Tibial nerve (tissue), 4 donors: ENCODE results near the gene MMP25. TPM values are rescaled to one million over a fixed set of nuclear protein-coding genes. Genes with fewer than 3 reads are reported as not detected.

Source experiments
- DNase-seq, 2 donors: peaks; one replicate each; pipeline ENCODE4 v3.0.0-alpha.2; 2019; ENCODE audit warnings: low spot score in 2 of 2
- H3K27ac ChIP-seq, 4 donors: fragments of 200-600 bp; sonication (generic) in 3 of 4; one replicate each; pipeline ENCODE4 v1.5.1; 2017 to 2019; ENCODE audit warnings: mild to moderate bottlenecking in 1 of 4
- H3K27me3 ChIP-seq, 2 donors: fragments of 200-600 bp; sonication (generic) in 1 of 2; one replicate each; pipeline versions ENCODE4 v1.5.1 to v1.6.0; 2017 to 2019
- H3K36me3 ChIP-seq, 3 donors: fragments of 200-600 bp; sonication (generic); one replicate each; pipeline ENCODE4 v1.5.1; 2018 to 2019
- H3K4me1 ChIP-seq, 4 donors: fragments of 200-600 bp; sonication (generic) in 3 of 4; one replicate each; pipeline ENCODE4 v1.5.1; 2017 to 2019
- H3K4me3 ChIP-seq, 4 donors: fragments of 200-600 bp; sonication (generic) in 3 of 4; one replicate each; pipeline ENCODE4 v1.5.1; 2017 to 2019; ENCODE audit warnings: mild to moderate bottlenecking in 1 of 4, moderate library complexity in 1 of 4
- H3K9me3 ChIP-seq, 4 donors: fragments of 200-600 bp; sonication (generic) in 3 of 4; one replicate each; pipeline ENCODE4 v1.5.1; 2017 to 2019
- CTCF ChIP-seq, 5 experiments: fragments of 200-600 bp in 3 of 5; fragments of 450-650 bp in 2 of 5; sonication (generic) in 3 of 5; IDR thresholded peaks; one replicate each; pipeline ENCODE4 v1.5.1; 2016 to 2019; ENCODE audit warnings: antibody characterized with exemption in 5 of 5, mild to moderate bottlenecking in 3 of 5, moderate library complexity in 2 of 5
- EP300 ChIP-seq, 2 donors: sonication (generic); formaldehyde crosslinking; IDR thresholded peaks; one replicate each; pipeline ENCODE4 v1.6.1; 2017; ENCODE audit warnings: antibody characterized with exemption in 2 of 2, mild to moderate bottlenecking in 1 of 2
- POLR2A ChIP-seq, 2 donors: fragments of 450-650 bp; IDR thresholded peaks; one replicate each; pipeline ENCODE4 v1.6.1; 2017; ENCODE audit warnings: antibody characterized with exemption in 2 of 2, mild to moderate bottlenecking in 2 of 2, moderate library complexity in 2 of 2
- WGBS, 2 donors: methylation state at CpG; one replicate each; pipeline ENCODE4 v1.1.5; 2018; 5-methylcytosine and 5-hydroxymethylcytosine counted together
- total RNA-seq, 4 donors: library from RNA; depleted of rRNA; stranded (reverse); fragments of >200 nt; gene quantifications; one replicate each; pipeline ENCODE4 v1.1.0, GENCODE V29; 2016

The MMP25 gene
- total RNA-seq, 4 donors from 2014 or later: under 0.01 to 0.42 TPM; not detected in 2

- peaks cover 3 to 98% of the 10 kb centered on the region in 2 donors for H3K27me3 ChIP-seq
- H3K4me3 ChIP-seq: peak overlapping the region in 1 of 4 donors; percentile 31
- peaks cover 0 to 17% (median 0%) of the 10 kb centered on the region in 4 donors for H3K4me1 ChIP-seq
- no peaks in the 10 kb centered on the region for H3K9me3 ChIP-seq
- peak overlapping the region in 1 of 4 donors; percentile 68 for H3K27ac ChIP-seq
- WGBS, 2 donors: 3 to 5% methylated on average over 22 of the region's 40 CpGs
- DNase-seq: no peak
- no peaks in the 10 kb centered on the region for H3K36me3 ChIP-seq
- TF ChIP-seq CTCF (IDR thresholded peaks at IDR 0.05) (no peak), POLR2A (IDR thresholded peaks at IDR 0.05) (no peak), EP300 (IDR thresholded peaks at IDR 0.05) (no peak)
Observed at GRCh38 chr16:3035972-3036725, 10.2 kb upstream of the MMP25 start.

DNA sequence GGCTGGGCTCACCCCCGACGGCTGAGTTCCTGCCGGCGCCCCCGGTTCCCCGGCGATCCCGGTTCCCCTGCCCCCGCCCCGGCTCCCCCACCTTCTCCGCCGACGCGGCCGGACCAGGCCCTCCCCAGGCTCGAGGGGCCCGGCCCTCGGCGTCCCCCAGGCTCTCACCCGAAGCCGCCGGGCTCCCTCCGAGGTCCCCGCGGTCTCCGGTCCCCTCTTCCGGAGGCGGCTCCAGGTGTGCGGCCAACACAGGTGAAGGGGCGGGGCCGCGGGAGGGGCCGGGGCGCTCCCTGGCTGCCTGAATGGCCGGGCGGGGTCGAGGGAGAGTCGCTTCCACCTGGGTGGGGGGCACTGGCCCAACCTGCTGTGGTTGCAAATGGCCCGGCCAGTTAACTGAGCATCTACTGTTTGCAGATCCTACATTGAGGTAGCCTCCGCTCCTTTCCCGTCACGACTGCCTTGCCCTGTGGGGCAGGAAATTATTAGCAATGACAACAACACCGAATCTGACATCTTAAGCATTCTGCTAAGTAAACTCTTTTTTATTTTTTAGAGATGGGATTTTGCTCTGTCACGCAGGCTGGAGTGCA lies 9.5 kb upstream of the MMP25 start, which contains the start of gene BICDL2:
BICDL2 (minus strand) TSS at position 219 of the 590 bp plus-strand sequence. CDS start 1,448 bp downstream, outside the sequence.
- peaks cover 3 to 97% of the 10 kb centered on the region in 2 donors for H3K27me3 ChIP-seq

DNA sequence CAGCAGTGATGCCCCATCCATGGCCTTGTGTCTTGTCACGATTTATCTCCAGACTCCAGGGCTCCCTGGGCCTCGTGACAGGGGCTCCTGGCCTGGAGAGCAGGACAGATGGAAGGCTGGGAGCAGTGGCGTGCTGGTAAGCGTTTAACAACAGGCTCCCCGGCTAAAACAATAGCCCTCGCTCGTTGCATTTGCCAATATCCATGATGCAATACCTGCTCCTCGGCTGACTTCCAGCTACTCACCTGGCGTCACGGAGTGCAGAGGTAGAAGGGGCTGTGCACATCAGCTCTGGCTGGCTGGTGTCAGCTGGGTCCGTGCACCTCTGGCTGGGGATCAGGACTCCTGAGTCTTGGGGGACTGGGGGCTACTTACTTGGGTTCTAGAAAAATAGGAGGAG lies 8.1 kb upstream of the MMP25 start:
- Histone ChIP-seq H3K9me3 (no peaks in the 10 kb centered on the region), H3K27me3 (peaks cover 3 to 96% of the 10 kb centered on the region in 2 donors), H3K4me3 (no peak overlapping the region), H3K27ac (no peak overlapping the region), H3K4me1 (peaks cover 0 to 11% (median 0%) of the 10 kb centered on the region in 4 donors), H3K36me3 (no peaks in the 10 kb centered on the region)
- no peak for TF ChIP-seq EP300 (IDR thresholded peaks at IDR 0.05)
- TF ChIP-seq CTCF (IDR thresholded peaks at IDR 0.05): no peak
- TF ChIP-seq POLR2A (IDR thresholded peaks at IDR 0.05): no peak
- no peak for DNase-seq
- 36 to 53% methylated on average over 10 to 11 of the region's 11 CpGs for WGBS, 2 donors

More for the DNA sequence above, 9.5 kb upstream of the MMP25 start, which contains the start of gene BICDL2:
- Histone ChIP-seq H3K36me3 (no peaks in the 10 kb centered on the region), H3K4me3 (peak within 1 kb of the TSS in 1 of 4 donors; percentile 31), H3K4me1 (peaks cover 0 to 12% (median 0%) of the 10 kb centered on the region in 4 donors), H3K9me3 (no peaks in the 10 kb centered on the region), H3K27ac (peak within 1 kb of the TSS in 1 of 4 donors; percentile 68)
- no peak for DNase-seq
- WGBS, 2 donors: 11 to 13% methylated on average over 23 to 25 of the region's 44 CpGs
- TF ChIP-seq POLR2A (IDR thresholded peaks at IDR 0.05) (no peak), EP300 (IDR thresholded peaks at IDR 0.05) (no peak), CTCF (IDR thresholded peaks at IDR 0.05) (no peak)

DNA sequence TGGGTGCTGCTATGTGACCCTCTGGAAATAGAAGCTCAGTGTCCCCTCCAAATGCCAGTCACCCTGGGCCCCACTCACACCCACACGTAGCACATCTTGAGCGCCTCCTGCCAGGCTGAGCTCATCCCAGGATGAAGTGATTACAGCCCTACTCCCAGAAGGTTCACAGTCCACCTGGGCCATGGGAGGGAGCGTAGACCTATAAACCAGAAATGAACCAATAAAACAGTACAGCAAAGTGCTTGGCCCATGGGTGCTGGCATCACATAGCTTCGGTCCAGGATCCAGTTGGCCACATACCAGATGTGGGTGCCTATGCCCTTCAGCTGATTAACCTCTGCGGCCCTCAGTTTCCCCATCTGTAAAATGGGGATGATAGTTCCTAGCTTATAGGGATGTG lies 7.5 kb upstream of the MMP25 start:
- Histone ChIP-seq H3K27ac (no peak overlapping the region), H3K4me1 (peaks cover 0 to 11% (median 0%) of the 10 kb centered on the region in 4 donors), H3K36me3 (no peaks in the 10 kb centered on the region), H3K9me3 (no peaks in the 10 kb centered on the region), H3K27me3 (peaks cover 3 to 96% of the 10 kb centered on the region in 2 donors), H3K4me3 (no peak overlapping the region)
- no peak for TF ChIP-seq CTCF (IDR thresholded peaks at IDR 0.05)
- TF ChIP-seq EP300 (IDR thresholded peaks at IDR 0.05): no peak
- TF ChIP-seq POLR2A (IDR thresholded peaks at IDR 0.05): no peak
- DNase-seq: no peak
- WGBS, 2 donors: 86 to 92% methylated on average over 5 of the region's 5 CpGs

DNA sequence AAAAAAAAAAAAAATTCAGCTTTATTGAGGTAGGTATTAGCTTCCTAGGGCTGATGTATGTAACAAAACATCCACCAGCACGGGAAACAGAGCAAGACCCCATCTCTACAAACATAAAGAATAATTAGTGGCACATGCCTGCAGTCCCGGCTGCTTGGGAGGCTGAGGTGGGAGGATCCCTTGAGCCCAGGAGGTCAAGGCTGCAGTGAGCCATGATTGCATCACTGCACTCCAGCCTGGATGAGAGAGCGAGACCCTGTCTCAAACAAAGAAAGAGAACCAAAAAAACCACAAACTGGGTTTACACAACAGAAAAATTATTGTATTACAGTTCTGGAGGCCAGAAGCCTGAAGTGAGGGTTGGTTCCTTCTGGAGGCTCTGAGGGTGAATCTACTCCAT lies 4.0 kb upstream of the MMP25 start:
- DNase-seq: no peak
- Histone ChIP-seq H3K36me3 (no peaks in the 10 kb centered on the region), H3K9me3 (no peaks in the 10 kb centered on the region), H3K27me3 (peaks cover 3 to 96% of the 10 kb centered on the region in 2 donors), H3K4me1 (peaks cover 0 to 22% (median 15%) of the 10 kb centered on the region in 4 donors), H3K27ac (no peak overlapping the region), H3K4me3 (no peak overlapping the region)
- 57 to 62% methylated on average over 3 of the region's 3 CpGs for WGBS, 2 donors
- no peak for TF ChIP-seq CTCF (IDR thresholded peaks at IDR 0.05)
- no peak for TF ChIP-seq EP300 (IDR thresholded peaks at IDR 0.05)
- TF ChIP-seq POLR2A (IDR thresholded peaks at IDR 0.05): no peak
